ENCODE results near the gene YES1.

Gene YES1

DNA sequence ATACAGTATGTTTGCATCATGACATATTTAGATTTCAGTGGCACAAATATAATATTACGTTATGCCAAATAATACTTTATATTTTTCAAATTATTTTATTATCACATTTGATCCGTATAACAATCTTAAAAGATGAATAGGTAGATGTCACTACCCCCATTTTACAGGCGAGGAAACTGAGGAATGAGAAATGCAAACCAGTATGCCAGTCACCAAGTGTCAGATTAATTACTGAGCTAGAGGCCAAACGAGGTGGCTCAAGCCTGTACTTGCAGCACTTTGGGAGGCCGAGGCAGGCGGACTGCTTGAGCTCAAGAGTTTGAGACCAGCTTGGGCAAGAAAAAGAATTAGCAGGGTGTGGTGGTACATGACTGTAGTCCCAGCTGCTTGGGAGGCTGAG is 17.4 kb upstream of the YES1 start:
- Histone ChIP-seq H3K79me2 (ENCODE audit: insufficient read depth, low read length) (no peaks in the 10 kb centered on the region), H3K4me1 (ENCODE audit: insufficient read depth, low read length) (peaks cover 19% of the 10 kb centered on the region), H3K9ac (ENCODE audit: low read depth, low read length) (peak overlapping the region; percentile 47), H3K4me2 (ENCODE audit: insufficient read depth, low read length) (peak overlapping the region; percentile 61), H2AFZ (ENCODE audit: low read depth, low read length) (peak overlapping the region; percentile 69), H3K27me3 (ENCODE audit: insufficient read depth, low read length, poor library complexity) (no peaks in the 10 kb centered on the region), H3K9me3 (ENCODE audit: insufficient read depth, low read length, severe bottlenecking) (no peaks in the 10 kb centered on the region), H3K27ac (ENCODE audit: low read length) (peak overlapping the region; percentile 82), H3K36me3 (ENCODE audit: insufficient read depth, low read length) (no peaks in the 10 kb centered on the region), H4K20me1 (ENCODE audit: insufficient read depth, low read length) (no peaks in the 10 kb centered on the region), H3K4me3 (ENCODE audit: low read depth in 1 of 2, low read length in 2 of 2) (peak overlapping the region in 1 of 2 experiments; percentile 42; a peak in 1 of 4 replicates)
- DNase-seq, result no peak
- TF ChIP-seq, protein P1, sequence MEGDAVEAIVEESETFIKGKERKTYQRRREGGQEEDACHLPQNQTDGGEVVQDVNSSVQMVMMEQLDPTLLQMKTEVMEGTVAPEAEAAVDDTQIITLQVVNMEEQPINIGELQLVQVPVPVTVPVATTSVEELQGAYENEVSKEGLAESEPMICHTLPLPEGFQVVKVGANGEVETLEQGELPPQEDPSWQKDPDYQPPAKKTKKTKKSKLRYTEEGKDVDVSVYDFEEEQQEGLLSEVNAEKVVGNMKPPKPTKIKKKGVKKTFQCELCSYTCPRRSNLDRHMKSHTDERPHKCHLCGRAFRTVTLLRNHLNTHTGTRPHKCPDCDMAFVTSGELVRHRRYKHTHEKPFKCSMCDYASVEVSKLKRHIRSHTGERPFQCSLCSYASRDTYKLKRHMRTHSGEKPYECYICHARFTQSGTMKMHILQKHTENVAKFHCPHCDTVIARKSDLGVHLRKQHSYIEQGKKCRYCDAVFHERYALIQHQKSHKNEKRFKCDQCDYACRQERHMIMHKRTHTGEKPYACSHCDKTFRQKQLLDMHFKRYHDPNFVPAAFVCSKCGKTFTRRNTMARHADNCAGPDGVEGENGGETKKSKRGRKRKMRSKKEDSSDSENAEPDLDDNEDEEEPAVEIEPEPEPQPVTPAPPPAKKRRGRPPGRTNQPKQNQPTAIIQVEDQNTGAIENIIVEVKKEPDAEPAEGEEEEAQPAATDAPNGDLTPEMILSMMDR (IDR thresholded peaks at IDR 0.05; ENCODE audit: borderline replicate concordance, extremely low read depth, low read length, poor library complexity, severe bottlenecking), result no peak
- TF ChIP-seq EZH2 (IDR thresholded peaks at IDR 0.05; ENCODE audit: borderline replicate concordance, low read depth, low read length, severe bottlenecking), result no peak
- ATAC-seq (ENCODE audit: insufficient read depth, low read depth), result no peak

DNA sequence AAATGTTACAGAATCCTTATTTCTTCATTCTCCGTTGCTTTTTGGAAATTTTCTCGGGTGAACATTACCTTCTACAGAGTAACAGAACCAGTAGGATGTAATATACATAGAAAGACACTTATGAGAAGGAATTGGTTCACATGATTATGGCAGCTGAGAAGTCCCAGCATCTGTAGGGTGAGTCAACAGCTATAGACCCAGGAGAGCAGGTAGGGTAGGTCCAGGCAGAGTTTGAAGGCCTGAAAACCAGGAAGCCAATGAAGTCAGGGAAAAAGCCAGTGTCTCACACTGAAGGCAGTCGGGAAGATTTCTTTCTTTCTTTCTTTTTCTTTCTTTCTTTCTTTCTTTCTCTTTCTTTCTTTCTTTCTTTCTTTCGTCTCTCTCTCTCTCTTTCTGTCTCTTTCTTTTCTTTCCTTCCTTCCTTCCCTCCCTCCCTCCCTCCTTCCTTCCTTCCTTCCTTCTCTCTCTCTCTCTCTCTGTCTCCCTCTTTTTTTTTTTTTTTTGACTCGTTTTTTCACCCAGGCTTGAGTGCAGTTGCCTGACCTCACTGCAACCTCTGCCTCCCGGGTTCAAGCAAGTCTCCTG is 15.1 kb upstream of the YES1 start:
- ATAC-seq (ENCODE audit: insufficient read depth, low read depth) (no peak), DNase-seq (no peak)
- Histone ChIP-seq H2AFZ (ENCODE audit: low read depth, low read length) (no peak overlapping the region), H3K36me3 (ENCODE audit: insufficient read depth, low read length) (no peaks in the 10 kb centered on the region), H3K4me2 (ENCODE audit: insufficient read depth, low read length) (no peak overlapping the region), H3K79me2 (ENCODE audit: insufficient read depth, low read length) (no peaks in the 10 kb centered on the region), H3K27me3 (ENCODE audit: insufficient read depth, low read length, poor library complexity) (no peaks in the 10 kb centered on the region), H3K4me1 (ENCODE audit: insufficient read depth, low read length) (peaks cover 19% of the 10 kb centered on the region), H3K4me3 (ENCODE audit: low read depth in 1 of 2, low read length in 2 of 2) (no peak overlapping the region), H3K27ac (ENCODE audit: low read length) (no peak overlapping the region), H3K9ac (ENCODE audit: low read depth, low read length) (no peak overlapping the region), H3K9me3 (ENCODE audit: insufficient read depth, low read length, severe bottlenecking) (no peaks in the 10 kb centered on the region), H4K20me1 (ENCODE audit: insufficient read depth, low read length) (no peaks in the 10 kb centered on the region)
- TF ChIP-seq, protein P1 (IDR thresholded peaks at IDR 0.05; ENCODE audit: borderline replicate concordance, extremely low read depth, low read length, poor library complexity, severe bottlenecking), result no peak
- TF ChIP-seq EZH2 (IDR thresholded peaks at IDR 0.05; ENCODE audit: borderline replicate concordance, low read depth, low read length, severe bottlenecking), result no peak

DNA sequence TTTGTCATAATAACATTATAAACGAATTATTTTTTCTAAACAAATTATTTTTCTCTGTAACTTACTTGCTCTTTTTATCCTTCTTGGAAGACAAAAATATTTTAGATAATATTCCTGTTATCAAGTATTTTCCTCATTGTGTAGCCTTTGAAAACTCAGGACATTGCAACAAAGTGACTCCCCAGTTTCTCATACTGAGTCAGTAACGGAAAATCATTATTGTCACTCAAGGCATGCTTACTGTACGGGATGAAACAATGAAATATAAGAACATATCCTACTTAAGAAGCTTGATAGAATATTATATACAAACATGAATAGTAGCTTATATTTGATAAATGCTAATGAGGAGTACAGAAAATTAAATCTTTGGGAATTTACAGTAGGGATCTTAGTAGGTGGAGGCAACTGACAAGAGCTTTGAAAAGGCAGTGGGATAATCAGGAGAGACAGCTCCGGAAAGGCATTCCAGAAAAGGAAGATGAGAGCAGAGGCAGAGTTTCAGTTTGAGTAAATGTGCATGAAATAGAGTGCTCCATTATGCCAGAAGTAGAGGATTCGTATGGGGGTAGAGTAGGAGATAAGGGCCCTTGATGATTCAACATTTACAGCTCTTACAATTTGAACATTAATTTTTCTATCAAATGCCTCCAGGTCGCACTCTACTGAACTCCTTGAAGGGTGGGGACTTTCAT is 14.0 kb upstream of the YES1 start:
- no peak overlapping the region for H3K4me3 ChIP-seq (ENCODE audit: low read depth in 1 of 2, low read length in 2 of 2)
- ATAC-seq (ENCODE audit: insufficient read depth, low read depth), result no peak
- no peaks in the 10 kb centered on the region for H3K79me2 ChIP-seq (ENCODE audit: insufficient read depth, low read length)
- no peak for DNase-seq
- H3K36me3 ChIP-seq (ENCODE audit: insufficient read depth, low read length), result no peaks in the 10 kb centered on the region
- H3K4me1 ChIP-seq (ENCODE audit: insufficient read depth, low read length), result peaks cover 23% of the 10 kb centered on the region
- TF ChIP-seq, protein P1 (IDR thresholded peaks at IDR 0.05; ENCODE audit: borderline replicate concordance, extremely low read depth, low read length, poor library complexity, severe bottlenecking), result no peak
- no peak for TF ChIP-seq EZH2 (IDR thresholded peaks at IDR 0.05; ENCODE audit: borderline replicate concordance, low read depth, low read length, severe bottlenecking)
- H3K9ac ChIP-seq (ENCODE audit: low read depth, low read length), result no peak overlapping the region
- no peaks in the 10 kb centered on the region for H4K20me1 ChIP-seq (ENCODE audit: insufficient read depth, low read length)
- no peaks in the 10 kb centered on the region for H3K9me3 ChIP-seq (ENCODE audit: insufficient read depth, low read length, severe bottlenecking)
- no peaks in the 10 kb centered on the region for H3K27me3 ChIP-seq (ENCODE audit: insufficient read depth, low read length, poor library complexity)
- no peak overlapping the region for H3K4me2 ChIP-seq (ENCODE audit: insufficient read depth, low read length)
- no peak overlapping the region for H3K27ac ChIP-seq (ENCODE audit: low read length)
- no peak overlapping the region for H2AFZ ChIP-seq (ENCODE audit: low read depth, low read length)

Data from DND-41 (cell line).